ENCODE results near the gene SLC7A1.

GRCh38 chr13:29563941-29564340, 31.5 kb downstream of the SLC7A1 start:
- TF ChIP-seq CHD2 (IDR thresholded peaks at IDR 0.05; ENCODE audit: low read length, partially characterized antibody) (no peak), EHMT2 (IDR thresholded peaks at IDR 0.05; ENCODE audit: low read depth) (no peak)

Measured in A549 (cell line).